Vagina (tissue), 2 donors: ENCODE results near the gene POU3F3. TPM values are rescaled to one million over a fixed set of nuclear protein-coding genes. Genes with fewer than 3 reads are reported as not detected.
A peak's percentile ranks its signal among the peaks of the same experiment; 100 is the strongest.

Experiments
- DNase-seq, 2 donors: peaks; one replicate each; pipeline ENCODE4 v3.0.0-alpha.2; 2017; ENCODE audit errors: extremely low spot score in 2 of 2
- H3K27ac ChIP-seq: fragments of 200-600 bp; sonication (generic); one replicate; pipeline ENCODE4 v1.5.1; 2019
- H3K27me3 ChIP-seq: fragments of 200-600 bp; sonication (generic); one replicate; pipeline ENCODE4 v1.5.1; 2019
- H3K36me3 ChIP-seq, 2 donors: fragments of 200-600 bp; sonication (generic); one replicate each; pipeline ENCODE4 v1.5.1; 2017 to 2019
- H3K4me1 ChIP-seq: fragments of 200-600 bp; sonication (generic); one replicate; pipeline ENCODE4 v1.5.1; 2019
- H3K4me3 ChIP-seq, 2 donors: fragments of 200-600 bp; sonication (generic); 1 replicate in 1 of 2; 2 replicates in 1 of 2; pipeline ENCODE4 v1.5.1; 2016 to 2019
- H3K9me3 ChIP-seq: fragments of 200-600 bp; sonication (generic); one replicate; pipeline ENCODE4 v1.5.1; 2019
- CTCF ChIP-seq, 3 experiments: fragments of 450-650 bp in 2 of 3; fragments of 200-600 bp in 1 of 3; sonication (generic) in 1 of 3; IDR thresholded peaks; one replicate each; pipeline ENCODE4 v1.5.1; 2017 to 2019; ENCODE audit warnings: antibody characterized with exemption in 3 of 3, mild to moderate bottlenecking in 2 of 3, moderate library complexity in 2 of 3
- POLR2A ChIP-seq, 2 donors: fragments of 450-650 bp; IDR thresholded peaks; one replicate each; pipeline ENCODE4 v1.6.1; 2017; ENCODE audit warnings: antibody characterized with exemption in 2 of 2, mild to moderate bottlenecking in 2 of 2, moderate library complexity in 2 of 2
- POLR2AphosphoS5 ChIP-seq, 2 donors: sonication (generic); formaldehyde crosslinking; IDR thresholded peaks; one replicate each; pipeline ENCODE4 v1.9.0; 2017; ENCODE audit warnings: antibody characterized with exemption in 2 of 2, mild to moderate bottlenecking in 2 of 2, low read depth in 1 of 2; ENCODE audit not compliant: insufficient read depth in 1 of 2
- intact Hi-C: fragments of 100-400 bp; cut with DNase I; formaldehyde crosslinking; loops from one replicate; pipeline ENCODE4 v1.15.1; 2023
- total RNA-seq: library from RNA; depleted of rRNA; stranded (reverse); fragments of >200 nt; gene quantifications from one replicate; pipeline ENCODE4 v1.2.3, GENCODE V29; 2016

The POU3F3 gene
- total RNA-seq, 1 donor from 2014 or later, result not detected

GRCh38 chr2:104855221-104856085 is 1.5 kb downstream of the POU3F3 start:
- Histone ChIP-seq H3K27me3 (peaks cover 26% of the 10 kb centered on the region), H3K4me3 (peak overlapping the region in 1 of 2 donors; percentile 40), H3K36me3 (no peaks in the 10 kb centered on the region), H3K9me3 (no peaks in the 10 kb centered on the region), H3K4me1 (peaks cover 39% of the 10 kb centered on the region), H3K27ac (no peak overlapping the region)
- intact Hi-C loops, result no loop called here
- DNase-seq, result no peak
- TF ChIP-seq CTCF (IDR thresholded peaks at IDR 0.05) (no peak), POLR2A (IDR thresholded peaks at IDR 0.05) (no peak), POLR2AphosphoS5 (IDR thresholded peaks at IDR 0.05; ENCODE audit: insufficient read depth in 1 of 2, low read depth in 1 of 2) (no peak)

DNA sequence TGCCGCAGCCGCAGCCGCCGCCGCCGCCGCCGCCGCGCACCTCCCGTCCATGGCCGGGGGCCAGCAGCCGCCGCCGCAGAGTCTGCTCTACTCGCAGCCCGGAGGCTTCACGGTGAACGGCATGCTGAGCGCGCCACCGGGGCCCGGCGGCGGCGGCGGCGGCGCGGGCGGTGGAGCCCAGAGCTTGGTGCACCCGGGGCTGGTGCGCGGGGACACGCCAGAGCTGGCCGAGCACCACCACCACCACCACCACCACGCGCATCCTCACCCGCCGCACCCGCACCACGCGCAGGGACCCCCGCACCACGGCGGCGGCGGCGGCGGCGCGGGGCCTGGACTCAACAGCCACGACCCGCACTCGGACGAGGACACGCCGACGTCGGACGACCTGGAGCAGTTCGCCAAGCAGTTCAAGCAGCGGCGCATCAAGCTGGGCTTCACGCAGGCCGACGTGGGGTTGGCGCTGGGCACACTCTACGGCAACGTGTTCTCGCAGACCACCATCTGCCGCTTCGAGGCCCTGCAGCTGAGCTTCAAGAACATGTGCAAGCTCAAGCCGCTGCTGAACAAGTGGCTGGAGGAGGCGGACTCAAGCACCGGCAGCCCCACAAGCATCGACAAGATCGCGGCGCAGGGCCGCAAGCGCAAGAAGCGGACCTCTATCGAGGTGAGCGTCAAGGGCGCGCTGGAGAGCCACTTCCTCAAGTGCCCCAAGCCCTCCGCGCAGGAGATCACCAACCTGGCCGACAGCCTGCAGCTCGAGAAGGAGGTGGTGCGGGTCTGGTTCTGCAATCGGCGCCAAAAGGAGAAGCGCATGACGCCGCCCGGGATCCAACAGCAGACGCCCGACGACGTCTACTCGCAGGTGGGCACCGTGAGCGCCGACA is 2.4 kb downstream of the POU3F3 start:
- H3K27me3 ChIP-seq, result peaks cover 21% of the 10 kb centered on the region
- H3K9me3 ChIP-seq, result no peaks in the 10 kb centered on the region
- peaks cover 39% of the 10 kb centered on the region for H3K4me1 ChIP-seq
- intact Hi-C loops, result no loop called here
- no peak overlapping the region for H3K27ac ChIP-seq
- TF ChIP-seq POLR2A (IDR thresholded peaks at IDR 0.05) (no peak), CTCF (IDR thresholded peaks at IDR 0.05) (no peak), POLR2AphosphoS5 (IDR thresholded peaks at IDR 0.05; ENCODE audit: insufficient read depth in 1 of 2, low read depth in 1 of 2) (no peak)
- no peak overlapping the region for H3K4me3 ChIP-seq
- H3K36me3 ChIP-seq, result no peaks in the 10 kb centered on the region
- DNase-seq, result no peak

GRCh38 chr2:104856973-104857261 is 3.0 kb downstream of the POU3F3 start:
- no peak for DNase-seq
- no peak overlapping the region for H3K4me3 ChIP-seq
- no peaks in the 10 kb centered on the region for H3K36me3 ChIP-seq
- no peak overlapping the region for H3K27ac ChIP-seq
- peaks cover 33% of the 10 kb centered on the region for H3K4me1 ChIP-seq
- H3K27me3 ChIP-seq, result peaks cover 16% of the 10 kb centered on the region
- intact Hi-C loops, result no loop called here
- no peaks in the 10 kb centered on the region for H3K9me3 ChIP-seq
- TF ChIP-seq CTCF (IDR thresholded peaks at IDR 0.05) (no peak), POLR2AphosphoS5 (IDR thresholded peaks at IDR 0.05; ENCODE audit: insufficient read depth in 1 of 2, low read depth in 1 of 2) (no peak), POLR2A (IDR thresholded peaks at IDR 0.05) (no peak)

- intact Hi-C loops, result no loop called here
- no peak overlapping the region for H3K27ac ChIP-seq
- DNase-seq, result no peak
- no peaks in the 10 kb centered on the region for H3K36me3 ChIP-seq
- H3K27me3 ChIP-seq, result peaks cover 12% of the 10 kb centered on the region
- peaks cover 28% of the 10 kb centered on the region for H3K4me1 ChIP-seq
- H3K9me3 ChIP-seq, result no peaks in the 10 kb centered on the region
- TF ChIP-seq POLR2A (IDR thresholded peaks at IDR 0.05) (no peak), POLR2AphosphoS5 (IDR thresholded peaks at IDR 0.05; ENCODE audit: insufficient read depth in 1 of 2, low read depth in 1 of 2) (no peak), CTCF (IDR thresholded peaks at IDR 0.05) (no peak)
- H3K4me3 ChIP-seq, result no peak overlapping the region
Observed at GRCh38 chr2:104857262-104858005, 3.5 kb downstream of the POU3F3 start.
